NT2/D1 (cell line): Measurements from ENCODE around the gene RNF111.

Source experiments
- DNase-seq: peaks from one replicate; pipeline ENCODE4 v3.0.0-alpha.2; 2011; ENCODE audit warnings: low read depth, low spot score
- H3K27me3 ChIP-seq: 2 replicates; pipeline ENCODE4 v1.6.0; 2011; ENCODE audit warnings: mild to moderate bottlenecking; ENCODE audit not compliant: insufficient read length, insufficient read depth
- H3K36me3 ChIP-seq: 2 replicates; pipeline ENCODE4 v1.6.1; 2011; ENCODE audit warnings: mild to moderate bottlenecking, low read length, mixed read lengths; ENCODE audit not compliant: insufficient read depth, insufficient read length
- H3K4me1 ChIP-seq: 2 replicates; pipeline ENCODE4 v1.5.1; 2011; ENCODE audit not compliant: insufficient read depth, insufficient read length
- H3K4me3 ChIP-seq: 2 replicates; pipeline ENCODE4 v1.5.1; 2011; ENCODE audit warnings: low read depth; ENCODE audit not compliant: insufficient read length
- H3K9ac ChIP-seq: 2 replicates; pipeline ENCODE4 v1.6.0; 2011; ENCODE audit warnings: low read depth; ENCODE audit not compliant: insufficient read length
- H3K9me3 ChIP-seq: 2 replicates; pipeline ENCODE4 v1.5.1; 2011; ENCODE audit warnings: mild to moderate bottlenecking, low read length; ENCODE audit not compliant: insufficient read depth
- SUZ12 ChIP-seq: IDR thresholded peaks from 2 replicates; pipeline ENCODE4 v1.6.1; 2011; ENCODE audit not compliant: insufficient read length, insufficient read depth; ENCODE audit errors: extremely low read depth
- YY1 ChIP-seq: IDR thresholded peaks from 2 replicates; pipeline ENCODE4 v1.6.1; 2011; ENCODE audit not compliant: insufficient read length, insufficient read depth
- ZNF274 ChIP-seq: IDR thresholded peaks from 2 replicates; pipeline ENCODE4 v1.6.1; 2011; ENCODE audit warnings: mild to moderate bottlenecking, low read depth, low read length

The RNF111 gene

GRCh38 chr15:59039225-59039624, 51.8 kb downstream of the RNF111 start:
- Histone ChIP-seq H3K36me3 (peaks cover 30% of the 10 kb centered on the region), H3K4me1 (no peaks in the 10 kb centered on the region), H3K27me3 (no peaks in the 10 kb centered on the region), H3K4me3 (no peak overlapping the region), H3K9me3 (no peaks in the 10 kb centered on the region), H3K9ac (no peak overlapping the region)
- TF ChIP-seq YY1 (no peak), ZNF274 (no peak), SUZ12 (no peak)
- DNase-seq: no peak

- no peaks in the 10 kb centered on the region for H3K9me3 ChIP-seq
- no peak for DNase-seq
- H3K27me3 ChIP-seq: no peaks in the 10 kb centered on the region
- no peak for TF ChIP-seq SUZ12
- no peak for TF ChIP-seq ZNF274
- TF ChIP-seq YY1: no peak
- H3K4me3 ChIP-seq: no peak overlapping the region
- H3K9ac ChIP-seq: no peak overlapping the region
- no peaks in the 10 kb centered on the region for H3K4me1 ChIP-seq
- peaks cover 29% of the 10 kb centered on the region for H3K36me3 ChIP-seq
Observed at GRCh38 chr15:59042041-59042440, 54.6 kb downstream of the RNF111 start.

GRCh38 chr15:59048897-59049296, 61.4 kb downstream of the RNF111 start:
- no peak for TF ChIP-seq YY1
- no peak for TF ChIP-seq SUZ12
- no peak for TF ChIP-seq ZNF274
- Histone ChIP-seq H3K9me3 (no peaks in the 10 kb centered on the region), H3K36me3 (peaks cover 35% of the 10 kb centered on the region)

GRCh38 chr15:59051873-59052861, 64.7 kb downstream of the RNF111 start:
- DNase-seq: no peak
- no peak for TF ChIP-seq ZNF274
- TF ChIP-seq YY1: no peak
- no peak for TF ChIP-seq SUZ12
- Histone ChIP-seq H3K36me3 (peaks cover 50% of the 10 kb centered on the region), H3K9me3 (no peaks in the 10 kb centered on the region), H3K4me1 (no peaks in the 10 kb centered on the region), H3K4me3 (no peak overlapping the region), H3K27me3 (no peaks in the 10 kb centered on the region), H3K9ac (no peak overlapping the region)

More at GRCh38 chr15:59048897-59049296, 61.4 kb downstream of the RNF111 start:
- DNase-seq: no peak
- H3K9ac ChIP-seq: no peak overlapping the region
- no peaks in the 10 kb centered on the region for H3K27me3 ChIP-seq
- H3K4me1 ChIP-seq: no peaks in the 10 kb centered on the region
- H3K4me3 ChIP-seq: no peak overlapping the region

- H3K4me3 ChIP-seq: no peak overlapping the region
- H3K4me1 ChIP-seq: no peaks in the 10 kb centered on the region
- H3K36me3 ChIP-seq: peaks cover 44% of the 10 kb centered on the region
- TF ChIP-seq ZNF274: no peak
- TF ChIP-seq YY1: no peak
- no peak for TF ChIP-seq SUZ12
- H3K9me3 ChIP-seq: no peaks in the 10 kb centered on the region
- no peak overlapping the region for H3K9ac ChIP-seq
- DNase-seq: no peak
- H3K27me3 ChIP-seq: no peaks in the 10 kb centered on the region
Observed at GRCh38 chr15:59052915-59053407, 65.5 kb downstream of the RNF111 start.

GRCh38 chr15:59053482-59053881, 66.0 kb downstream of the RNF111 start:
- no peaks in the 10 kb centered on the region for H3K27me3 ChIP-seq
- H3K4me1 ChIP-seq: no peaks in the 10 kb centered on the region
- no peak overlapping the region for H3K9ac ChIP-seq
- DNase-seq: no peak
- no peak overlapping the region for H3K4me3 ChIP-seq
- H3K9me3 ChIP-seq: no peaks in the 10 kb centered on the region
- TF ChIP-seq SUZ12: no peak
- H3K36me3 ChIP-seq: peaks cover 49% of the 10 kb centered on the region

- H3K36me3 ChIP-seq: peaks cover 84% of the 10 kb centered on the region
- H3K4me3 ChIP-seq: no peak overlapping the region
- no peak for DNase-seq
- H3K9me3 ChIP-seq: no peaks in the 10 kb centered on the region
- TF ChIP-seq ZNF274: no peak
- no peak for TF ChIP-seq YY1
- TF ChIP-seq SUZ12: no peak
- H3K9ac ChIP-seq: no peak overlapping the region
- H3K27me3 ChIP-seq: no peaks in the 10 kb centered on the region
- no peaks in the 10 kb centered on the region for H3K4me1 ChIP-seq
Observed at GRCh38 chr15:59059076-59059597, 71.7 kb downstream of the RNF111 start.
